Measurements from ENCODE around the gene QRICH2. TPM values are rescaled to one million over a fixed set of nuclear protein-coding genes. Genes with fewer than 3 reads are reported as not detected.

Gene QRICH2
- total and polyA plus RNA-seq, 10 of the 15 experiments (the other 5 are each of a cell fraction or from before 2014, with no cell fraction given), result 0.04 to 0.72 (median 0.25) TPM

DNA sequence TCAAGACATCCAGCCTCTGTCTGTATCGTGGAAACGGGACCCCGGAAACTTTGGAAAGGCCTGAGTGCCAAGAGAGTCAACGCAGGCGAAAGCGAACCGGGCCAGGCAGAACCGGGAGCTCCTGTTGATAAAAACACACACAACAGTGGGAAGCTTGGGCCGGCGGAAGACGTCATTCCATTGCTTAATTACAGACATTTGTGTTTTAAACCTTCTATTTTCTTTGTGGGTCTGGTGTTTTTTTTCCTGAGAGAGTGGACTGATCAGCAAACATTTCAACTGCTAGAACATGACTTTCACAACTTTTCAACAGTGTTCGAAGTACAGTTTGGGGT, 66.9 kb downstream of the QRICH2 start:
- DNase-seq (ENCODE audit: low read depth, low spot score) (no peak), ATAC-seq (no peak), FAIRE-seq (no peak)
- no peak for TF ChIP-seq CHD2 (IDR thresholded peaks at IDR 0.05; ENCODE audit: borderline replicate concordance, low read depth, low read length)
- no peak for TF ChIP-seq CBFB (IDR thresholded peaks at IDR 0.05; ENCODE audit: low read depth)
- no peak for TF ChIP-seq BACH1 (IDR thresholded peaks at IDR 0.05; ENCODE audit: borderline replicate concordance)
- no peak for TF ChIP-seq MTA3 (IDR thresholded peaks at IDR 0.05; ENCODE audit: borderline replicate concordance, low read length)
- TF ChIP-seq RB1 (IDR thresholded peaks at IDR 0.05; ENCODE audit: borderline replicate concordance), result no peak
- TF ChIP-seq, protein P1, sequence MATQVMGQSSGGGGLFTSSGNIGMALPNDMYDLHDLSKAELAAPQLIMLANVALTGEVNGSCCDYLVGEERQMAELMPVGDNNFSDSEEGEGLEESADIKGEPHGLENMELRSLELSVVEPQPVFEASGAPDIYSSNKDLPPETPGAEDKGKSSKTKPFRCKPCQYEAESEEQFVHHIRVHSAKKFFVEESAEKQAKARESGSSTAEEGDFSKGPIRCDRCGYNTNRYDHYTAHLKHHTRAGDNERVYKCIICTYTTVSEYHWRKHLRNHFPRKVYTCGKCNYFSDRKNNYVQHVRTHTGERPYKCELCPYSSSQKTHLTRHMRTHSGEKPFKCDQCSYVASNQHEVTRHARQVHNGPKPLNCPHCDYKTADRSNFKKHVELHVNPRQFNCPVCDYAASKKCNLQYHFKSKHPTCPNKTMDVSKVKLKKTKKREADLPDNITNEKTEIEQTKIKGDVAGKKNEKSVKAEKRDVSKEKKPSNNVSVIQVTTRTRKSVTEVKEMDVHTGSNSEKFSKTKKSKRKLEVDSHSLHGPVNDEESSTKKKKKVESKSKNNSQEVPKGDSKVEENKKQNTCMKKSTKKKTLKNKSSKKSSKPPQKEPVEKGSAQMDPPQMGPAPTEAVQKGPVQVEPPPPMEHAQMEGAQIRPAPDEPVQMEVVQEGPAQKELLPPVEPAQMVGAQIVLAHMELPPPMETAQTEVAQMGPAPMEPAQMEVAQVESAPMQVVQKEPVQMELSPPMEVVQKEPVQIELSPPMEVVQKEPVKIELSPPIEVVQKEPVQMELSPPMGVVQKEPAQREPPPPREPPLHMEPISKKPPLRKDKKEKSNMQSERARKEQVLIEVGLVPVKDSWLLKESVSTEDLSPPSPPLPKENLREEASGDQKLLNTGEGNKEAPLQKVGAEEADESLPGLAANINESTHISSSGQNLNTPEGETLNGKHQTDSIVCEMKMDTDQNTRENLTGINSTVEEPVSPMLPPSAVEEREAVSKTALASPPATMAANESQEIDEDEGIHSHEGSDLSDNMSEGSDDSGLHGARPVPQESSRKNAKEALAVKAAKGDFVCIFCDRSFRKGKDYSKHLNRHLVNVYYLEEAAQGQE (IDR thresholded peaks at IDR 0.05; ENCODE audit: low read depth, low read length), result no peak
- TF ChIP-seq TCF7 (IDR thresholded peaks at IDR 0.05; ENCODE audit: borderline replicate concordance), result no peak
- in situ Hi-C loops (cut with MboI), result no loop called here
- Histone ChIP-seq H3K9me3 (replicated peaks; ENCODE audit: control insufficient read depth, insufficient read depth, low read length) (no peaks in the 10 kb centered on the region), H3K79me2 (ENCODE audit: control insufficient read depth, insufficient read depth, low read length) (no peaks in the 10 kb centered on the region), H3K4me2 (ENCODE audit: control insufficient read depth, insufficient read depth) (peak overlapping the region; percentile 99), H4K20me1 (ENCODE audit: control insufficient read depth, insufficient read depth) (no peaks in the 10 kb centered on the region), H3K27me3 (replicated peaks in 1 of 2; ENCODE audit: control insufficient read depth in 2 of 2, insufficient read depth in 2 of 2, low read length in 1 of 2) (peaks cover 0 to 3% of the 10 kb centered on the region in 2 experiments; a peak in 2 of 4 replicates), H3K36me3 (ENCODE audit: control insufficient read depth in 2 of 2, insufficient read depth in 2 of 2, low read length in 1 of 2) (no peaks in the 10 kb centered on the region), H3K27ac (ENCODE audit: control insufficient read depth, insufficient read depth) (no peak overlapping the region), H2AFZ (ENCODE audit: control insufficient read depth, low read depth, low read length) (no peak overlapping the region), H3K4me3 (0 out of 2 replicates have a peak overlapping the region, but pooled peaks have one; percentile 56), H3K9ac (ENCODE audit: control insufficient read depth, insufficient read depth, low read length) (no peak overlapping the region; the same call in 1 of the 2 replicates), H3K4me1 (ENCODE audit: control insufficient read depth, insufficient read depth, low read length) (peaks cover 25% of the 10 kb centered on the region)
- ChIA-PET SMC1A (ENCODE audit: uncharacterized antibody, unreplicated experiment) (no interaction called here), POLR2A (interaction anchor here (16.9 kb wide), 1 partner anchor 25 kb away, joined by 341 read pairs; the partner anchor contains the start of gene UBALD2), RAD21 (ENCODE audit: unreplicated experiment) (interaction anchor here (0.8 kb wide), 1 partner anchor 32 kb away, joined by 3 read pairs; no protein-coding TSS in a partner anchor), CTCF (interaction anchor here (0.6 to 0.7 kb wide), 2 partner anchors 68 to 244 kb away, joined by 3 read pairs; no protein-coding TSS in a partner anchor)
- 59% methylated on average over 12 of the region's 12 CpGs for WGBS (ENCODE audit: insufficient coverage, insufficient replicate concordance, low lambda C conversion rate, missing lambda C conversion rate)
- no TSS peak for BruUV-seq (replicated peaks)
- intact Hi-C loops (cut with micrococcal nuclease; ENCODE audit: unreplicated experiment), result no loop called here
